CD4-positive, alpha-beta T cell treated with Interferon gamma for 1 hour (primary cell): ENCODE data around the gene COMT.
"Not testable (repeated sequence)": the region's sequence is repeated elsewhere in the genome, so short reads cannot be mapped to it uniquely, and the experiment has no call there.

Source experiments
- DNase-seq: peaks from one replicate; pipeline ENCODE4 v3.0.0-alpha.2; 2020

Gene COMT

DNA sequence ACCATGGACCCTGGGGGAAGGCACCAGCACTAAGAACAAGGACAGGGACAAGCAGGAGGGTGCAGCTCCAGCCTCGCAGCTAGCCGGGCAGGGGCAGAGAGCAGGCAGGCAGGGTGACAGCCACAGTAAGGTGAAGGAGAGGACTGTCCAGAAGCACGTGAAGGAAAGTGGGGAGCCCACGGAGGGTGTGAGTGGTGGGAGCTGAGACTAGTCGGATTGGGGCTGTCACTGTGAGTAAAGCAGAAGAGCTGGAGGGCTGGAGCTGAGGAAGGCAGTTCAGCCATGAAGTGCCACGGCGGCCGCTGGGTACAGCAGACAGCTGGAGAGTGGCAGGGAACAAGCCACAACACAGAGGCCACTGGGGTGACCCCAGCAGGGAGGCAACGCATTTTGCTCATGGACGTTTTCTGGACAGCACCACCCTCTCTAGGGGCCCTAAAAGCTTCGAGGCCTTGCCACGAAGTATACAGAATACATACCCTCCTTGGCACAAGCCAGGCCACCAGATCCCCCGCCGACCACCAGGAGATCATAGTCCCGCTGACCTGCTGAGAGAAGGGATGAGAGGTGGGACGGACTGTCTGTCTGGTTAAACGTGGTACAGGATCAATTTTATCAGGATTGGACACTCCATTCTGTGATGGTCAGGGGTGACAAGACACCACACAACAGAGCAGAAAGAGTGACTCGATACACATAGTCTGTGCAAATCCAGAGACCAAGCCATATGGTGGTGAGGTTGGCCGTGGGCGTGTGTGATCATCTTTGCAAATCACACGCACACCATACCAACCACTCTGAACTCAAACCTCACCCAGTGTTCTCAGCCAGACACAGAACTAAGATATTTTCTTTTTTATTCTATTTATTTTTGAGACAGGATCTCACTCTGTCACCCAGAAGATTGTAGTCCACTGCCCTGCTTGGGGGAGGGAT lies 10.8 kb upstream of the COMT start:
- DNase-seq, result no peak

DNA sequence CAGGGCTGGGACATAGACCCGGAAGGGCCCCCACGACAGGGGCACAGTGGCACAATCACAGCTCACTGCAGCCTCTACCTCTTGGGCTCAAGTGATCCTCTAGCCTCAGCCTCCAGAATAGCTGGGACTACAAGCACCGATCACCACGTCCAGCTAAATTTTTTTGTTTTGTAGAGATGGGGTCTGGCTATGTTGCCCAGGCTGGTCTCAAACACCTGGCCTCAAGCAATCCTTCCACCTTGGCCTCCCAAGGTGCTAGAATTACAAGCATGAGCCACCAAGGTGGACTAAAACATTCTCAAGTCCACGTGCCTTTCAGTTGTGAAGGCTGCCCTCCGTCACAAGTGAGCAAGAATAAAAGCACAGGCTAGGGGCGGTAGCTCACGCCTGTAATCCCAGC lies 10.1 kb upstream of the COMT start:
- no peak for DNase-seq

DNA sequence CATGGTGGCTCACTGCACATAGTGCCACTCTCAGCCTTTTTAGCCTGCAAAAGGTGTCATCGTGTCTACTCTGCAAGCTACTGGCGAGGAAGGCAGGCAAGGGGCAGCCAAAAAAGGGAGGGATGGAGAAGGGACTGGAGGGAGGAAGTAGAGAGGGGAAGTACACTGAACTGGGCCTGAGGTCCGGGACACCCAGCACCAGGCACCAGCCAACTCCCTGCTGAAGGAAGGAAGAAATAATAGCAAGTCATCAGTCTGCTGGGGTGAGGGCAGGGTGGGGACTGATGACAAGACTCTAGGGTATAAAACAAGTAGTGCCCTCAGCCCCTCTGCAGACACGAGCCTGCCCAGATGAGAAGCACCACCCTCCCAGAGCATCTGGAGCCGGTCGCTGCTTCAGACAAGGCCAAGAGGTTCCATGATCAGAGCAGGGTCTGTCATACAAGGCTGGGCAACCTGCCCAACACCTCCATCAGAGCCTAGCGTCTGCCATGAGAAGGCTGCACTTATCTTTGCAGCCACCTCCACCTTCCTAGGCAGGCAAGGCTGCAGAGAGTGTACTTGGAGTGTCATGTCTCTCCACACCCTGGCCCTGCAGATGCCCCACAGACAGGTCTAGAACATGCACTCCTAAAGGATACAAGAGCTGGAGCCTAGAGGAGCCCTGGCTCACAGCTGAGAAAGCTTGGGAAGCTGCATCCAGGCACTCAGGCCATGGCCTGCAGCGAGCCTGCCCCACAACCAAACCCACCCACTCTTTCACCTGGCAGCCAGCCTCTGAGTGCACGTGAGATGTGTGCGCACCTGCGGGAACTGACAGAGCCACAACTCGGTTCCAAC lies 9.0 kb upstream of the COMT start:
- DNase-seq, result no peak

DNA sequence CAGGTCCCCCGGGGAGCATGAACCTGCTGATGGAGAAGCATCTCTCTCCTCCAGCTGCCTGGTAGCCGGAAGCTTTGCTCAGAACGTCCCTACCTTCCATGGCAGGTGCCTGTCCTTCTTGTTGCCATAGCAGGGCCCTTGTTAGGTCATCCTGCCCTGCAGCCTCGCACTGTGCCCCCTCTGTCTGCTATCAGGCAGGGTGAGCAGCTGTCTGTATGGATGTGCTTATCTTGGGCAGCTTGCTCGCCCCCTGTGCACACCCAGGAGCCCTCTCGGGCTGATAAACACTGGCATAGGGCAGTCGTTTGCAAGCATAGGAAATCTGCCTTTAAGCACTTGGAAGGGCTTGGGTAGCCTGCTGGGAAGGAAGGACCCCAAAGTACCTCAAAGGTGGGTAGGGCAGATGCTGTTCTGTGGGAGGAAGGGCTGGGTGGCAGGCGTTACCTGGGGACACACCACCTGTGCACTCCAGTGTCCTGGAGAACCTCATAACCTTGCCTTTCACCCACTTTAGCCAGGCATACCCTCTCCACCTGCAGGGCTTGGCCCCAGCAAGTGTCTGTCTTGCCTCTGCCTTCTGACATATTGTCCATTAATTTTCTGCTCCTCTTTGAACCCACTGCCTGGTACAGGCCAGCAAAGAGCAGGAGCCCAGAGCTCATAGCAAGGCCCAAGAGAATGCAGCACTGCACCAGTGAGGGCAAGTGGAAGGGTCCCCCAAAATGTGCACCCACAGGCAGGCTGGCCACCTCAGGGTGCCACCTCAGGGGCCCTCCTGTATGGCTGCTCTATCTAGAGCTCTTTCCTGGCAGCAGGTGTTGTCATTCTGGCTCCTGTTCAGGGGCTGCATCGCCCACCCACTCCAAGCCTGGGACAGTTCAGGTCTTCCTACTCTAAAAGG lies 8.0 kb upstream of the COMT start:
- DNase-seq, result no peak

DNA sequence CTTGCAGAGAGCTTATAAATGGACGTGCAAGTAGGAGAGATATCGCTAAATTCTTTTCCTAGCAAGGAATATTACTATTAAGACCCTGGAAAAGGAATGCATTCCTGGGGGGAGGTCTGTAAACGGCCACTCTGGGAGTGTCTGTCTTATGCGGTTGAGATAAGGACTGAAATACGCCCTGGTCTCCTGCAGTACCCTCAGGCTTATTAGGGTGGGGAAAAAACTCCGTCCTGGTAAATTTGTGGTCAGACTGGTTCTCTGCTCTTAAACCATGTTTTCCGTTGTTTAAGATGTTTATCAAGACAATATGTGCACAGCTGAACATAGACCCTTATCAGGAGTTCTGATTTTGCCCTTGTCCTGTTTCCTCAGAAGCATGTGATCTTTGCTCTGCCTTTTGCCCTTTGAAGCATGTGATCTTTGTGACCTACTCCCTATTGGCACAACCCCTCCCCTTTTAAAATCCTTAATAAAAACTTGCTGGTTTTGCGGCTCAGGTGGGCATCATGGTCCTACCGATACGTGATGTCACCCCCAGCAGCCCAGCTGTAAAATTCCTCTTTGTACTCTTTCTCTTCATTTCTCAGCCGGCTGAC lies 6.4 kb upstream of the COMT start:
- DNase-seq, result not testable (repeated sequence)

DNA sequence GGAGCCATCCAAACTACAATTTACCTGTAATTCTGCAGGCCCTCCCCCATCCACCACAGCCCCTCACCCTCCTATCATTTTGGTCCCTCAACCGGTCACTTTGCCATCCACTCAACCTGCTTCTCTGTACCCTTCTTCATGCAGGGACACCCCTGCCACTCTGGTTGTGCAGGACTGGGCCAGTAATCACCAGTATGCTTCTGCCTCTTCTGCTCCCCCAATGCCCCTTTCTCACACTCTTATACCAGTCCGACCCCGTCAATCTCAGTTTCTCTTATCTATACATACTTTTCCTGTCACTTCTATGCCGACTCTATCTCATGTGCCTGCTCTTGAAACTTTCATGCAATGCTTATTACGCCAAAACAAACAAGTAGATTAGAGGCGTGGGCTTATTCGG lies 5.1 kb upstream of the COMT start:
- no peak for DNase-seq

DNA sequence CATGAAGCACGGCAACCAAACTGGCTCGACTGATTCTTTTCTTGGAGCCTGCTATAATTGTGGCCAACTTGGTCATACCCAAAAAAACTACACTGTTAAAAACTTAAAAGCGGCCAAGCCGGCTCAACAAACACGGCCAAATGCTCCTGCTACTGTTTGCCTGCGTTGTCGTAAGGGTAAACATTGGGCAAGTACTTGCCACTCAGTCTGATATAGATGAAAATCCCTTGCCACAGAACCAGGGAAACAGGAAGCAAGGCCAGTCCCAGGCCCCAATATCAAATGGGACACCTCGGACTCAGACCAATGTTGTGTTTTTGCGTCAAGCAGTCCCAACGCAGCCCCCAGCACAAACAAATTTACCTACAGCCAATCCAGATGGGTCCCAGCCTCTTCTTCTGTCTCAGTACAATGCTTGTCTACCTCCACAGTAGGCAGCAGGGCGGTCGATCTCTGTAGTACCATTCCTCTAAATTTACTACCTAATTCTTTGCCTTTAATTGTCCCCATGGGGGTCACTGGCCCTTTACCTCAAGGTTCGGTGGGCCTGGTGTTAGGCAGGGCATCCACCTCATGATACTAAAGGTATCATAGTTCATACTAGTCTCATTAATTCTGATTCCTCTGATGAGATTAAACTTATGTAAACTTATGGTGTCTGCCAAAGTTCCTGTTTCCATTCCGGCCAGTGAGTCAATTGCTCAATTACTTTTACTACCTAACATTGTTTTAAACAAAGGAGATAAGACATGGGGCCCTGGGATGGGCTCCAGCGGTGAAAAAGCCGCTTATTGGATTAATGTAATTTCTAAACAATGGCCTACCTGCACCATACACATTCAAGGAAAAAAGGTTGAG lies 3.7 kb upstream of the COMT start:
- no peak for DNase-seq

DNA sequence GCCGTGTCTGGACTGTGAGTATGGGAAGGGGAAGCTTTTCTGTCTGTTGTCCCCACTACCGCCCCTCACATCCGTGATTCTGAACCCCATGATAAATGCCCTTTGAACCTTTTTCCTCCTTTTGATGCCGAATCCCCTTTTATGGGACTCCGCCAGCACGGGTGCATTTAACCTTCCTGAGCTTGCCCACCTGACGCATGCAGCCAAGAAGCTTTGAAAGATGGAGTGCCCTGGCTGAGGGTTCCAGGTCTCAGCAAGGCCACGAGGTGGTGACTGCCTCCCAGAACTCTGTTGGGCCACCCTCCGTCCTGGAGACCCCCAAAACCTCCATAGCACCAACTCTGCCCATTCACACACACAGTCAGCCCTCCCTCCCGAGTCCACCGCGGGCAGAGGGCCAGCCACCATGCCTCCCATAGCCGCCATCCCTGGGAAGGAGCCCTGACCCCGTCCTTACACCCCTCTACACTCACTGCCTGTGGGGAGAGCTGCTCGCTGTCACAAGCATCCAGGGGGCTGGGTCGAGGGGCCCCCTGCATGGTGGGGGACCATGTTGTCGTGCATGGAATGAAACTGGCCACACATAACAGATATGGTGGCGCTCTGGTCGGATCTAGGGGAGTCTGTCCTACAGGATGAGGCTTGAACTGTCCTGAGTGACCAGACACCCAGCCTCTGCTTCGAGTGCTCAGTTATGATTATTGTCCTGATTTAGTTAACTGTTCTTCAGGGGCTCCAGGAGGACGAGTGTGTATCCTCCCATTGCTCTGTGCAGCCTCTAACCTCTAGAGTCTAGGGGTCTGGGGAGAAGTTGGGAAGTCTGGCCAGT lies 822 bp upstream of the COMT start:
- DNase-seq, result no peak

DNA sequence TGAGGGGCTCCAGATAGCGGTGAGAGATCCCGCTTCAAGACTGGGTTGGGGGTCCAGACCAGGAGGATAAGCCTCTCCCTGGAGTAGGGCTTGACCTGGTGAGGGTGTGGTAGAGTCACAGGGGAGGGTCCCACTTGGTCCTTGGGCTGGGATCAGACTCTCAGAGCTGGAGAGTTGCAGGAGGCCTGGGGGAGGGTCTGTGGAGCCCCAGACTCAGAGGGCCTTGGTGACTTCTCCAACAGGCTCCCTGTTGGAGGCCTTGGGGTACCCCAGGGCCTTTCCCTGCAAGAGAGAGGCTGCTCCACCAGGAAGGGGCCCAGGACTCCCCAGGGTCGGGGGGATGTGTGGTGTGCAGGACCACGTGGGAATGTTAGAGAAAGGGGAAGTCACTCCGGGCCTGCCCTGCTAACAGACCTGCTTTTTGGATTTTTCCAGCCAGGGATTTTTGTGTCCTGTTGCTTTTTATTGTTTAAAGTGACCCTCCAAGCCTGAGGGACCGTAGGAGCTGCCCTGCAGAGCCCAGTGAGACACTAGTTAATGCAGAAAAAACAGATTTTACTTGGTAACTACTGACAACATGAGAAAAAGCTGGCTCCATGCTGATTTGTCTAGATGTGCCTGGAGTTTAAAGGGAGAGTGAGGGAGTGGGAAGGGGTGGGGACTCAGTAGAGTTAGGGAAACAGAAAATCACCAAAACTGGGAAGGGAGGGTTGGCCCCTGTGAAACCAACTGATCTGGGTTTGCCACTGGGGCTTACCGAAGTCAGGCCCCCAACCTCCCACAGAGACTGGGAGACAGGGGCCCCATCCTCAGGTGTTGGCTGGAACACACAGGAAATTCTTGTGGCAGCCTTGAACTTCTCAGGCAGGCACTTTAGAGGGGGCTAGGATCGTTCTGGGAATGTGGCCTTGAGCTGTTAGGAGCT lies 847 bp downstream of the COMT start:
- no peak for DNase-seq

DNA sequence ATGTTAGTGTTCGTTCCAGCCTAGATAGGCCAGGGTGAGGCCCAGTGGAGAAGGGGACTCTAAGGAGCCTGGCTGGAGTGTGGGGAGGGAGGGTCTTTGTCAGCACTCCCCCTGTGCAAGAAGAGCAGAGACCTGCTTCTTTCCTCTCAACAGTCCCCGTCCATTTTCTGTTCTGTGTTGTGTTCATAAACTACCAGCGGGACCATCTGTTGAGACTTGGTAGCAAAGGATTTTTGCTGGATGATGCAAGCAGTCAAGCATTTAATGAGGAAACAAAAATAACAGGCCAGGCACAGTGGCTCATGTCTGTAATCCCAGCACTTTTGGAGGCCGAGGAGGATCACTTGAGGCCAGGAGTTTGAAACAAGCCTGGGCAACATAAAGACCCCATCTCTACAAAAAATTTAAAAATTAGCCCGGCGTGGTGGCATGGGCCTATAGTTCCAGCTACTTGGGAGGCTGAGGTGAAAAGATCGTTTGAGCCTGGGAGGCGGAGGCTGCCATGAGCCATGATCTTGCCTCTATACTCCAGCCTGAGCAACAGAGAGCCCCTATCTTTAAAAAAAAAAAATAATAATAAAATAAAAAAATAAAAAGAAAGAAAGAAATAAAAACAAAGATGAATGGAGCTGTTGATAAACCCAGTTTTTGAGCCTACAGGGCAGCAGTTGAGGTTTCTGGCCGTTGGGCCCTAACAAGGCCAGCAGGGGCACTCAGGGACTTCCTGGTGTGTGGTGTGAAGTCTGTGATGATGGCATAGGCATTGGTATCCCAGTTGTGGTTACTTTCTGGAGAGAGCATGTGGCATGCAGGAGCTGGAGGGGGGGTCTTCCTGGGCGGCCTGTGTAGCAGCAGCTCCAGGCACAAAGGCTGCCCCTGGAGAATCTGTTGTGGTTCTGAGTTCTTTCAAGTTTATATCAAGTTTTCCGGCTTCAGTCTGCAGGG lies 1.8 kb downstream of the COMT start:
- no peak for DNase-seq

DNA sequence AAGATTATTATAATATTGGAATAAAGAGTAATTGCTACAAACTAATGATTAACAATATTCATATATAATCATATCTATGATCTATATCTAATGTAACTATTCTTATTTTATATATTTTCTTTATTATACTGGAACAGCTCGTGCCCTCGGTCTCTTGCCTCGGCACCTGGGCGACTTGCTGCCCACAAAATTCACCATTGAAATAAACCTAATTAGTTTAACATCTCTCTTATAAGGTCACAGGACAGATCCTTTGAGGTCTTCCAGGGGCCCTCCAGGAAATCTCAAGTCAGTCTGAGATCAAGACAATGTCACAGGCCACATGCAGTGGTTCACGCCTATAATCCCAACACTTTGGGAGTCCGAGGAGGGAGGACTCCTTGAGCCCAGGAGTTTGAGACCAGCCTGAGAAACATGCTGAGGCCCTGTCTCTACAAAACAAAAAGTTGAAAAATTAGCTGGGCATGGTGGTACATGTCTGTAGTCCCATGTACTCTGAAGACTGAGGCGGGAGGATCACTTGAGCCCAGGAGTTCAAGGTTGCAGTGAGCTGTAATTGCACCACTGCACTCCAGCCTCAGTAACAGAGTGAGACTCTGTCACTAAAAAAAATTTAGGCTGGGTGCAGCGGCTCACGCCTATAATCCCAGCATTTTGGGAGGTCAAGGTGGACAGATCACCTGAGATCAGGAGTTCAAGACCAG lies 6.6 kb downstream of the COMT start:
- DNase-seq, result no peak

DNA sequence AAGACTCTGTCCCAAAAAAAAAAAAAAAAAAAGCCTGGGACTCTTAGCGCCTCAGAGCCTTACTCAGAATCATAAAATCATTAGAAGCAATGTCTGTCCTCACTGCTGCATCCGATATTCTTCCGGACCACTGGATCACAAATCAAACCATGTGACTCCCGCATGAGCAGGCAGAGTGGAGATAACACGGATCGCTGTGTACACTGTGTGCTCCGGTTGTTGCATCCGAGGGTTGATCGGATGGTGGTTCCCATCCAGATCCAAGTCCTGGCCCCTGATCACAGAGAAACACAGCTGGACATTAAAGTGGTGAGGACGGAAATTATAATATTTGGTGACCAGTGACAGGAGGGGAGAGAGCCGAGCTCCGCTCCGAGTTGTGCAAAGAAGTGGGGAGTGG lies 9.8 kb downstream of the COMT start:
- no peak for DNase-seq

DNA sequence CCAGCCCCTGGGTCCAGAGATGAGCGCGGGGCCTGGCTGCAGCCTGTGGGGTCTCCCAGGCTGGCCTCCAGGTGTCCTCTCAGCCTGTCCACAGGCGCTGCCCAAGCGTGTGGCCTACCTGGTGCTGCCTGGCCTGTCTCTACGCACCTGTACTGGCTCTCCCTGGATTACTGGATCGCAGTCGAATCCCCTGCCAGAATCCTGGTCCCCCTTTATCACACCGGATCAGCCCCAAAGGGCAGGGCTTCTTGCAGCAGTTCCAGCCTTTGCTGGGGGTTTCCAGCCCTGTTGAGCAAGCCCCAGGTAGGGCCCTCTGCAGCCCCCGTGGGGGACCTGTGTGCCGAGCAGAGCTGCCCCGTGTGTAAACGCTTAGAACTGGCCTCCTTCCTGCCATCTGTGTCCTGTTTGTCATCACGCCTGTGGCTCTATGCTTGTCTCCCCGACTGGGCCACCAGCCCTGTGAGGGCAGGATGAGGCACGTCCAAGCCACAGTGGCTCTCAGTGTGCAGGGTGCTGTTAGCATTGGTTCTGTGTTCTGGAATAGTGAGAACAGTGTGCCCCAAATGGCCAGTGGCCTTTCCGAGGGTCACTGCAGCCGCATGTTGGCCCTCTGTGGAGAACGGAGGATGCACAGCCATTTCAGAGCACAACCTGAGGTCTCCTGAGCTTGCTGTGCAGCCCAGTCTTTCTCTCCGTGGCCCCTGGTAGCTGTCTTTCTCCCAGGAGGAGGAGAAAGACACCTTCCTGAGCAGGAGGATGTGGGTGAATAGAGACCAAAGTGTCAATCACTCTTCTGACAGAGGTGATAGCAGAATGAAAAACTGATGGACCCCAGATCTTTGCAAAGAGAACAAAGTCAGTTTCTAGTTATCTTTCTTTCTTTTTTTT lies 13.9 kb downstream of the COMT start:
- no peak for DNase-seq

DNA sequence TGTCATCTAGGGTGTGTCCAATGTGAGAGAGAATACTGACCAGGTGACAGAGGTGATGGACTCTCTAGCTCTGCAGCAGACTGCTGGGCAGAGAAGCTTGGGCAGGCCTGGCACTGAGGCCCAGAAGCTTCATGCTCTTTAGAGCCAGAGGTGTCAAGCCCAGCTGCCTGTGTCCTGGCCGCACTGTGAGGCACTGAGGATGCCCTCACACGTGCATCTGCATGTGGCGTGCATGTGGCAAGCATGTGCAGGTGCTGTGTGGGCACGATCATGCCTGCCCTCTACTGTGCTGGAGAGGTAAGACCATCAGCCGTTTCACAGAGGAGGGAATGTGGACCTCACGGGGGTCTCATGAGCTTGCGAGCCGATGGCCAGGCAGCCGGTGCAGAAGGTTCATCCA lies 15.9 kb downstream of the COMT start:
- no peak for DNase-seq

DNA sequence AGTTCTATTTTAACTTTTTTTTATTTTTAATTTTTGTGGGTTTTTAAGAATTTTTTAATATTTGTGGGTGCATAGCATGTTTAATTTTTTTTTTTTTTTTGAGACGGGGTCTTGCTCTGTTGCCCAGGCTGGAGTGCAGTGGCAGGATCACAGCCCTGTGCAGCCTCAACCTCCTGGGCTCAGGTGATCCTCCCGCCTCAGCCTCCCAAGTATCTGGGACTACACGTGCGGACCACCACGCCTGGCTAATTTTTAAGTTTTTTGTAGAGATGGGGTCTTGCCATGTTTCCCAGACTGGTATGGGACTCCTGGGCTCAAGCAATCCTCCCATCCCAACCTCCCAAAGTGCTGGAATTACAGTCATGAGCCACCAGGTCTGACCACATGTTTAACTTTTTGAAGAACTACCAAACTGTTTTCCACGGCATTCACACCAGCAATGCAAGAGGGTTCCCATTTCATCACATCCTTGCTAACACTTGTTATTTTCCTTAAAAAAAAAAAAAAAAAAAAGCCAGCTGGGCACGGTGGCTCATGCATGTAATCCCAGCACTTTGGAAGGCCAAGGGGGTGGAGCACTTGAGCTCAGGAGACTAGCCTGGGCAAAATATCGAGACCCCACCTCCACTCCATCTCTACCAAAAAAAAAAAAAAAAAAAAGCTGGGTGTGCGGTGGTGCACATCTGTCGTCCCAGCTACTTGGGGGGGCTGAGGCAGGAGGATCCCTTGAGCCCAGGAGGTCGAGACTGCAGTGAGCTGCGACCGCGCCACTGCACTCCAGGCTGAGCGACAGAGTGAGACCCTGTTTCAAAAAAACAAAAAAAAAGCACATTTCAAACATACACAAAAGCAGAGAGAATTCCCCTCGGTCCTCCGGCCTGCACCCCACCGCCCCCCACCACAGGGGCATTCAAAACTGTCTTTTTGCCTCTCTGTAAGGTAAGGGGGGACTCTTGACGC lies 16.8 kb downstream of the COMT start:
- DNase-seq, result no peak
